HG03378 (cell line): ENCODE measurements around the gene CNTFR.

Source experiments
- ATAC-seq: cut with Tn5 transposase; IDR thresholded peaks from one replicate; pipeline ENCODE4 v1.9.1; 2021; ENCODE audit warnings: mild to moderate bottlenecking, moderate library complexity; ENCODE audit not compliant: unreplicated experiment

The CNTFR gene

DNA sequence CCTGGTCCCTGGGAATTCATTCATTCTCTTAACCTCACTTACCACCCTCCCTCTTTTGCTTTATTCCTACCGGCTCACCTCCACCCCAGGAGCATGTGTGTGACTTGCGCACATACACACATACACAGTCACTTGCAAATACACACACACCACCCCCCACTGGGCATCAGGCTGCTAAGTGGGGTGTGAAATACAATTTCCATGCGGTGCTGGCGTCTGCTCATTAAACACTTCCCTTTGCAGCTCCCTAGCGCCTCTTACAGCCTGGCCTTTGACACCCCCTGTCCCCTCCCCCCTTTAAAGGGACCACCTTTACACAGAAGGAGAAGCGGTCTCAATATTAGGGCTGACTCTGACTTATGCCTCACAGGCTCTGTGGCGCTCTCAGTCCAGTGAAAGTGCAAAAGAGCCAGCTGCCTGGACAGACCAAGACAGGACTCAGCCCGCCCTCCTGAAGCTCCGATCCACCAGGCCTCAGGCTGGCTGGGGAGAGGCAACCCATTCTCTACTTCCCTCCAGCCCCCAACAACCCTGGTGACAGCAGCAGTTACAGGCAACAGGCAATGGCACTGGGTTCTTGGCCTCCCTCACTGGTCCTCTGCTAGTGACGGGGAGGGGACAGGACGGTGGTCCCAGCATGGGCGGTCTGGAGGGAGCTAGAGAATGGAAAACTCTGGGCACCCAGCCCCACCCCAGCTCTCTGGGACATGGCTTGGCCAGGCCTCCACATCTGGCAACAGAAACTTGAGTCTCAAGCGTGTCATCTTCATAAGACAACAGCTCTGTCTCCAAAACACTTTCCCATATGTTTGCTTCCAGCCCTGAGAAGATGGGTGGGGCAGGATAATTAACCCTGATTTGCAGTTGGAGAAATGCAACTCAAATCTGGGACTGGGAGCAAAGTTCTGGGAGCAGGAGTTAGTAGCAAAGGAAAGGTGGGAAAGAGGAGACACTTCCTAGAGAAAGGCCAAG, 78.7 kb downstream of the CNTFR start:
- ATAC-seq, result no peak

GRCh38 chr9:34508951-34509350, 80.6 kb downstream of the CNTFR start:
- no peak for ATAC-seq

DNA sequence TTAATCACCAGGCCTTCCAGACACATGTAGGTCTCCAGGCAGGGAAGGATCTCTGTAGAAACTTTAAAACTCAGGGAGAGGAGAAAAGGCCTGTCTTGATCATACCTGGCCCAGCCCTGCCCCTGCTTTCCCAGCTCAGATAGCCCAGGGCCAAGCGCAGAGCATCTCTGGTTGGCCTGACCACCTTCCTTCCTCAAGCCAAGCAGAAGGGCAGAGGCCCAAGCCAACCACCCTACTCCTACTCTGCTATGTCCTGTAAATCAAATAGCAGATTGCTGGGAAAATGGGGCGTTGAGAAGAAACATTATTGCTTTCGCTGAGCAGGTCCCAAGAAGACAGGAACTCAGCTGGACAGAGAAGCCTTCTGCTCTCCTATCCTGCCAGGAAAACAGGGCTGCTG, 81.1 kb downstream of the CNTFR start:
- ATAC-seq, result no peak

GRCh38 chr9:34507966-34508365, 81.6 kb downstream of the CNTFR start:
- no peak for ATAC-seq

DNA sequence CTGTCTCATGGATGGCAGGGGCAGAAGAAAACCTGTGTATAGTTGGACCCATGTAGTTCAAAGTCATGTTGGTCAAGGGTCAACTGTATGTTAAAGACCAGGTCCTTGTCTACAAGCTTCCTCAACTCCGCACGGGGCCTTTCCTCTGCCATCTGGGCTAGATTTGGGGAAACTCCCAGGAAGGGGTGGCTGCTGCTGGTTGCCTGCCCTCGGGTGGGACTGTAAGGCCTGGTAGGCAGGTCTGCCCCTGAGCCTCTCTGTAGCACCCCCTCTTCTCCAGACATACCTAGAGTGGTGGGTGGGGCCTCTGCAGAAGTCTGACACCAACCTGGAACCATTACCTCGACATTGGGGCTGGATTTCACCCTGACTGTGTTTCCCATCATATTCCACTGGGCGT, 82.0 kb downstream of the CNTFR start:
- no peak for ATAC-seq

DNA sequence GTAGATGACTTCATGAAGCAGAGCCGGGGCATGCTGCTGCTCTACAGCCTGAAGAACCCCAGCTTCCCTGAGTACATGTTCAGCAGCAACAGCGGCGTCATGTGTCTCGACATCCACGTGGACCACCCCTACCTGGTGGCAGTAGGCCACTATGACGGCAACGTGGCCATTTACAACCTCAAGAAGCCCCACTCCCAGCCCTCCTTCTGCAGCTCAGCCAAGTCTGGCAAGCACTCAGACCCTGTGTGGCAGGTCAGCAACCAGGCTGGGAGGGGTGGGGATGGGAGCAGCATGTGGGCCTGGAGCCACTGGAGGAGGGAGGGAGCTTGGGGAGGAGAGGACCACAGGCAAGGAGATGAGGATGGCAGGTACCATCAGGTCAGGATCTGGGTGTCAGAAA, 82.9 kb downstream of the CNTFR start:
- no peak for ATAC-seq

DNA sequence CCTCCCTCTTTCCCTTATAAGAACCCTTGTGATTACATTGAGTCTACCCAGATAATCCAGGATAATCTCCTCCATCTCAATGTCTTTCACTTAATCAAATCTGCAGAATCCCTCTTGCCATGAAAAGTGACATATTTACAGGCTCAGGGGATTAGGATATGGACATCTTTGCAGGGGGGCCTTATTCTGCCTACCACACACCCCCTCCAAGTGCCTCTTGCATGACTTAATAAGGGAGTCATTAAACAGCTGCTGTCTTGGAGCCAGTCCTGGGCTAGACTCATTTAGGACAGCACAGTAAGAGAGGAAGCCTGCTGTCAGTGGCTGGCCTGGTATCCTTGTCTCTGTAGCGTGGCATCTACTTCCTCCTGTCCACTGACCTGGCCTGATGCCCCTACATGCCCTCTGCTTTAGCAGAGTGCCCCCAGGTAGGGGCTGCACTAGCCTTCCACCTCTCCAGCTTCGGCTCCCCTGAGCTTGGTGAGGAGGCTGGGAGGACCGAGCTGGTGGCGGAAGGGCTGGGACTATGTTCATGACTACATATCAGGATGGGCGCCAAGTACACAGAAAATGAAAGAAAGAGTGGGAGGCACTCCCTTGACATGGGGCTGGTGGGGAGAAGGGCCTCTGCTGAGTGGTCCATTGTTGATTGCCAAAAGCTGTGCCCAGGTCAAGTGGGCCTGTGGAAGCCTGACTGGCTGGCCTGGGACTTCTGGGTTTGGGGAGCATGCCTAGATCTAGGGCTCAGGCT, 84.0 kb downstream of the CNTFR start:
- ATAC-seq, result no peak

DNA sequence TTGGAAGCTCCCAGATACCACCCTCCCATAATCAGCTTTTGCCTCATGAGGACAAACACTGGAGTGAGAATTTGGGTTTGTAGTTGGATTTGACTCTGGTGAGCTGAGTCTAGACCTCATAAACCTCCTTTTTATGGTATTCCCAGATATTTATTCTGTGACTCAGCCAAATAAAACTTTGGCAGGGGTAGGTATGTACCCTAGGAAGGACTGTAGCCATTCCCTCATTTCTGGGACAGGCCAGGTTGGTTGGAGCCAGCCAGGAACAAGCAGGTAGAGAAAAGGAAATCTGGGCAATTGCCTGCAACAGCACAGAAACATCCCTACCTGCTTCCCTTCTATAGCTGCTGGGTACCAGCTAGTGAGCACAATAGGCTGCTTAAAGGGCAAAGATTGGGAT, 86.1 kb downstream of the CNTFR start:
- ATAC-seq, result no peak

DNA sequence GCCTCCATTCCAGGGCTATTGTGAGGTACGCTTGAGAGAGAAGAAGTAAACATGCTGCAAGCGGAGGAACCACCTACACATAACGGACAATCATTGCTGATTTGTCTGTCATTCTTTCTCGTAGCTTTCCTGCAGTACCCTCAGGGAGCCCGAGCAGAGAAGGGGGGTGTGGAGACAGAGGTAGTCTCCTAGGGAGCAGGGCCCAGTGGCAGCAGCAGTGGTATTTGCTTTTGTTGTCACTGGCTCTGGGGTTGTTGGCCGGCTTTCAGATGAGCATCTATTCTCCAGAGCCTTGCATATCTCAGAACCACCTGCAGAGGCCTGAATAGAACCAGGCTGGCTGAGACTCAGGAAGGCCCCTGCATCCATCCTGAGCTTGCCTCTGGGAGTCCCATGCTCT, 86.6 kb downstream of the CNTFR start:
- no peak for ATAC-seq

DNA sequence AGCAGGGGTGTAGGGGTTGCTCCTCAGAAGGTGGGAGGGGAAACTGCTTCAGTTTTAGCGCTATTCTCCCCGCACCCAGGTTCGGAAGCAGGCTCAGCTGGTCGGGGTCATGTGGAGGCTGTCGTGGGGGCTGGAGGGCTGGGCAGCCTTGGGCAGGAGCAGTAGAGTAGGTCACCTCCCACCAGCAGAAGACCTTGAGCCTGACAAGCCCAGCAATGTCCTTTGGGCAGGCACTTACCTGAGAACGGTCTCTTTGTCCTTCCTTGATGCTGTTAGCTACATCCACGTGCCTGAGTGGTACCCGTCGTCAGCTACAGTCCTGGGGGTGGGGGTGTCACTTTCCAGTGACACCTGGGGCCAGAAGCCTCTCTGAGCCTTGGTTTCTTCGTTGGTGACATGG, 87.1 kb downstream of the CNTFR start:
- no peak for ATAC-seq

DNA sequence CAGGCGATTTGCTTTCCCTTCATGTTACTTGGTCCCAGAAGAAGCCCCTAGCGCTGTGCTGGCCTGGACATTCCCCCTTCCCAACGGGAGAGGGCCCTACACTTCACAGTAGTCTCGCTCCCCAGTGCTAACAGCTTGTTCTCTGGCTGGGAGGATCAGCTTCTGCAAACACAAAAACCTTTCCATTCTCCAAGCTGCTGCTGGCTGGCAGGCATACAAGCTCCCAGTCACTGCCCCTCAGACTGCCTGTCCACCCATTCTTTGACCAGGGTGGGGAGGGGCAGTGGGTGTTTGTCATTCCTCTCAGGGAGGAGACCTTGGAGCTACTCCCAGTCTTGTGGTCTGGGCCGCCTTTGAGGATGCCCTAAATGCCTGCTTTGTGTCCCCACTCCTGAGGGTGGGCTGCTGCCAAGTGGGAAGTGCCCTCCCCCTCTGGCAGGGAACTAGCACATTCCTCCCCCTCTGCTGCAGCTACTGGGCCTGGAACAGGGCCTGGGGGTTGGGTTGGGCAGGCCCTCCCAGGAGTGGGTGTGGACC, 87.6 kb downstream of the CNTFR start:
- ATAC-seq, result no peak
